Suprapubic skin (tissue), 4 donors: ENCODE results near the gene IL1RAPL2. TPM values are rescaled to one million over a fixed set of nuclear protein-coding genes. Genes with fewer than 3 reads are reported as not detected.

ENCODE experiments used
- DNase-seq, 2 donors: peaks; one replicate each; pipeline ENCODE4 v3.0.0-alpha.2; 2019; ENCODE audit warnings: low spot score in 2 of 2
- H3K27ac ChIP-seq: fragments of 200-600 bp; sonication (generic); one replicate; pipeline ENCODE4 v1.5.1; 2019
- H3K27me3 ChIP-seq: fragments of 200-600 bp; sonication (generic); one replicate; pipeline ENCODE4 v1.5.1; 2019
- H3K36me3 ChIP-seq: fragments of 200-600 bp; sonication (generic); one replicate; pipeline ENCODE4 v1.5.1; 2019
- H3K4me1 ChIP-seq: fragments of 200-600 bp; sonication (generic); one replicate; pipeline ENCODE4 v1.5.1; 2019
- H3K4me3 ChIP-seq: fragments of 200-600 bp; sonication (generic); one replicate; pipeline ENCODE4 v1.5.1; 2019; ENCODE audit warnings: mild to moderate bottlenecking
- H3K9me3 ChIP-seq: fragments of 200-600 bp; sonication (generic); one replicate; pipeline ENCODE4 v1.5.1; 2019
- EP300 ChIP-seq: sonication (generic); formaldehyde crosslinking; IDR thresholded peaks from one replicate; pipeline ENCODE4 v1.6.1; 2017; ENCODE audit warnings: antibody characterized with exemption
- POLR2A ChIP-seq, 2 donors: fragments of 450-650 bp; IDR thresholded peaks; one replicate each; pipeline ENCODE4 v1.6.1; 2017; ENCODE audit warnings: antibody characterized with exemption in 2 of 2, mild to moderate bottlenecking in 2 of 2, moderate library complexity in 2 of 2
- POLR2AphosphoS5 ChIP-seq, 3 donors: sonication (generic); formaldehyde crosslinking; IDR thresholded peaks; one replicate each; pipeline ENCODE4 v1.6.1; 2017; ENCODE audit warnings: antibody characterized with exemption in 3 of 3
- WGBS: methylation state at CpG from one replicate; pipeline ENCODE4 v1.1.5; 2018; 5-methylcytosine and 5-hydroxymethylcytosine counted together
- total RNA-seq, 4 donors: library from RNA; depleted of rRNA; stranded (reverse); fragments of >200 nt; gene quantifications; one replicate each; pipeline ENCODE4 v1.1.0, GENCODE V29; 2016
- TF ChIP-seq, protein P1 (sequence below), 2 donors: fragments of 200-600 bp in 1 of 2; fragments of 450-650 bp in 1 of 2; sonication (generic) in 1 of 2; IDR thresholded peaks; one replicate each; pipeline ENCODE4 v1.5.1; 2016 to 2019; ENCODE audit warnings: antibody characterized with exemption in 2 of 2, mild to moderate bottlenecking in 1 of 2, moderate library complexity in 1 of 2

IL1RAPL2 gene
- total RNA-seq, 4 donors from 2014 or later = 0.21 to 0.42 (median 0.25) TPM; not detected in 1

DNA sequence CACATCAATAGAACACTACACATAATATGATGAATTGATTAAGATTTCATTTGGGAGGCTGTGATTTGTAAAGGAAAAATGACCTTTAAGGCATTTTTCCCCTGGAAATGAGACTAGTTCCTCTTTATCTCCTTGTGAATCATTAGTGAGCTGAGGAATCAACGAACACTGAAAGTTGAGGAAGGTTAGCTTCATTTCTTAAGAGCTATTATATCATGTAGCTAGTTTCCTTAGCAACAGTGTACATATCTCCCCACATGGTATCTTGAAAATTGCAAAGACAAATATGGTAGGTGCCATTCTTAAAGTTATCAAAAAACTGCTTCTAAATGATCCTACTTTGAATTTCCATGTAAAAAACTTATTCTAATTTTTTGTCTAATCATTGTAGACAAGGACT is 1128.8 kb downstream of the IL1RAPL2 start:
- TF ChIP-seq EP300 (no peak), POLR2A (IDR thresholded peaks at IDR 0.05) (no peak), POLR2AphosphoS5 (IDR thresholded peaks at IDR 0.05) (no peak)
- TF ChIP-seq, protein P1, sequence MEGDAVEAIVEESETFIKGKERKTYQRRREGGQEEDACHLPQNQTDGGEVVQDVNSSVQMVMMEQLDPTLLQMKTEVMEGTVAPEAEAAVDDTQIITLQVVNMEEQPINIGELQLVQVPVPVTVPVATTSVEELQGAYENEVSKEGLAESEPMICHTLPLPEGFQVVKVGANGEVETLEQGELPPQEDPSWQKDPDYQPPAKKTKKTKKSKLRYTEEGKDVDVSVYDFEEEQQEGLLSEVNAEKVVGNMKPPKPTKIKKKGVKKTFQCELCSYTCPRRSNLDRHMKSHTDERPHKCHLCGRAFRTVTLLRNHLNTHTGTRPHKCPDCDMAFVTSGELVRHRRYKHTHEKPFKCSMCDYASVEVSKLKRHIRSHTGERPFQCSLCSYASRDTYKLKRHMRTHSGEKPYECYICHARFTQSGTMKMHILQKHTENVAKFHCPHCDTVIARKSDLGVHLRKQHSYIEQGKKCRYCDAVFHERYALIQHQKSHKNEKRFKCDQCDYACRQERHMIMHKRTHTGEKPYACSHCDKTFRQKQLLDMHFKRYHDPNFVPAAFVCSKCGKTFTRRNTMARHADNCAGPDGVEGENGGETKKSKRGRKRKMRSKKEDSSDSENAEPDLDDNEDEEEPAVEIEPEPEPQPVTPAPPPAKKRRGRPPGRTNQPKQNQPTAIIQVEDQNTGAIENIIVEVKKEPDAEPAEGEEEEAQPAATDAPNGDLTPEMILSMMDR (IDR thresholded peaks at IDR 0.05) = no peak
- DNase-seq = no peak
- H3K9me3 ChIP-seq = no peaks in the 10 kb centered on the region
- no peak overlapping the region for H3K4me3 ChIP-seq
- H3K4me1 ChIP-seq = no peaks in the 10 kb centered on the region
- H3K36me3 ChIP-seq = no peaks in the 10 kb centered on the region
- 50% methylated on average over 1 of the region's 1 CpG for WGBS
- no peak overlapping the region for H3K27ac ChIP-seq
- H3K27me3 ChIP-seq = no peaks in the 10 kb centered on the region

DNA sequence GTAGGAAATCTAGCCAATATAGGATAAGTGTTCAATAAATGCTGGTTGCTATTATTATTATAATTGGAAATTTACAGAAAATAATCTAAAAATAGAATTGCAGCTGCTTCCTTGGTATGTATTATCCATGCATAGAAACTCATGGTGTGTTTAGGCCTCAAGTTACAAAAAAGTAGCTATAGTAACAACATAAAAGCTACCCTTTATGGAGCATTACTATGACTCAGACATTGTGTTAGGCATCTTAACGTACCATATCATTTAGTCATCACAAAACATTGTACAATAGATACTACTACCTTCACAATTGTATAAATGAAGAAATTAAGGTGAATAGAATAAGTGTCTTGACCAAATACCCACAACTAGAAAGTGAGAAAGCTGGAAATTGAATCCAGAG is 1129.5 kb downstream of the IL1RAPL2 start:
- Histone ChIP-seq H3K9me3 (no peaks in the 10 kb centered on the region), H3K4me3 (no peak overlapping the region), H3K27me3 (no peaks in the 10 kb centered on the region), H3K4me1 (no peaks in the 10 kb centered on the region), H3K27ac (no peak overlapping the region), H3K36me3 (no peaks in the 10 kb centered on the region)
- DNase-seq = no peak
- TF ChIP-seq POLR2A (IDR thresholded peaks at IDR 0.05) = no peak
- no peak for TF ChIP-seq EP300
- WGBS = 46% methylated on average over 1 of the region's 1 CpG

DNA sequence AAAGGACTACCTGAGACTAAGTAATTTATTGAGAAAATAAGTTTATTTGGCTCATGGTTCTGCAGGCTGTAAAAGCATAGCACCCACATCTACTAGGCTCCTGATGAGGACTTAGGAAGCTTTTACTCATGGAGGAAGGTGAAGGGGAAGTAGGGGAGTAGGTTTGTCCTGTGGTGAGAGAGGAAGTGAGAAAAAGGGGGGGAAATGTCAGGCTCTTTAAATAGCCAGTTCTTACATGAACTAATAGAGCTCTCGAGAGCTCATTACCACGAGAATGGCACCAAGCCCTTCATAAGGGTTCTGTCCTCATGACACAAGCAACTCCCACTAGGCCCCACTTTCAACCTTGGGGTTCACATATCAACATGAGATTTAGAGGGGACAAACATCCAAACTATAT is 1130.9 kb downstream of the IL1RAPL2 start:
- Histone ChIP-seq H3K9me3 (no peaks in the 10 kb centered on the region), H3K4me1 (no peaks in the 10 kb centered on the region), H3K27ac (no peak overlapping the region), H3K27me3 (no peaks in the 10 kb centered on the region), H3K36me3 (no peaks in the 10 kb centered on the region), H3K4me3 (no peak overlapping the region)
- TF ChIP-seq POLR2A (IDR thresholded peaks at IDR 0.05) (no peak), EP300 (no peak), POLR2AphosphoS5 (IDR thresholded peaks at IDR 0.05) (no peak)
- TF ChIP-seq, protein P1 (IDR thresholded peaks at IDR 0.05) = no peak
- DNase-seq = no peak
- 87% methylated on average over 2 of the region's 2 CpGs for WGBS

DNA sequence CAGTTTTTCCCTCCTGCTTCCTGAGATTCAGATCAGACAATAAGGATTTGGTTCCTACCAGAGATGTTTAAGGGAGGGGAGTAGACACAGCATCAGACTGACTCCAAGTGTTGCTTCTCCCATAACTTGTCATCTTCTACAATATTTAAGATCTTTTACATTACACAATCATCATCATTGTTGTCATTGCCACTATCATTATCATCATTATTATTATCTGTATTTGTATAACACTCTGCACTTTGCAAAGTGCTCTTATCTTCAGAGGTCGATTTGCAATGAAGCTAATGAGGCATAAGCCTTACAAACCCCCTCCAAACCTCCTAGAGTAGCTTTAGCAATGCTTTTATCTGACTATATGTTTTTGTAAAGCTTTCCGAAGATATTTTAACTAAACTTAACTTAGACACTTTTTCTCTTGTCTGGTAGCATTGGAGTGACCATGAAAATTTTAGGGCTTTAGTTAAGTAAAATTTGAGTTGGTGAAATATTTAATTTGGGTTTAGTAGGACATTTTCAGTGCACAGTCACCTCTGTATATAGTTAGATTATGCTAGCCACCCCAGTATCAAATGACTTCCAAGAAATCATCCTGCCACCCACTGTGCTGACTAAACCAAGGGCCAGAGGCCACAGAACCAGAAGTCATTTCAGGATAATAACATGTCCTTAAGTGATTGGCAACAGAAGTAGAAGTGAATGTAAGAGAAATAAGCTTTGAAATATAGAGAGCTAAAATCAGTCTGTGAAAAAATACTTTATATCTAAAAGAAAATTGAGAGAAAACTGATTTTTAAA is 1132.2 kb downstream of the IL1RAPL2 start:
- DNase-seq = no peak
- Histone ChIP-seq H3K36me3 (no peaks in the 10 kb centered on the region), H3K4me3 (no peak overlapping the region), H3K27me3 (no peaks in the 10 kb centered on the region), H3K4me1 (no peaks in the 10 kb centered on the region), H3K27ac (no peak overlapping the region), H3K9me3 (no peaks in the 10 kb centered on the region)
- WGBS = 59% methylated on average over 2 of the region's 2 CpGs
- TF ChIP-seq, protein P1 (IDR thresholded peaks at IDR 0.05) = no peak
- TF ChIP-seq POLR2A (IDR thresholded peaks at IDR 0.05) (no peak), POLR2AphosphoS5 (IDR thresholded peaks at IDR 0.05) (no peak), EP300 (no peak)

DNA sequence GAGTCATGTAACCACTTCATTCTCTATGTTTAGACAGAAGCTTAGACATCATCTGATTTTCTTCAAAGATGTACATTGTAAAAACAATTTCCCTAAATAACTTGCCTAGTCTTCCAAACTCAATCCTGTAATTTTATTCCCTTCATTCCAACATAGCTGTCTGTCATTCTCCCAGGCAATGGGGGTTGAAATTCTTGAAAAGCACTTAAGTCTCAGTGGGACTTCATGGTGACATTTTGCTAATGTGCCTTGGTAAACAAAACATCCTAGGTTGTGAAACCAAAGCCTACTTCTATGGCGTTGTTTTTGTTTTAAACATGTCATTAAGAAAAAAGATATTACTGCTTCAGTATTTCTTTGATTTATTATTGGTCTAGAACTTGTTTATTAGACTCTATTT is 1134.3 kb downstream of the IL1RAPL2 start:
- no peaks in the 10 kb centered on the region for H3K4me1 ChIP-seq
- DNase-seq = no peak
- no peak overlapping the region for H3K4me3 ChIP-seq
- no peaks in the 10 kb centered on the region for H3K9me3 ChIP-seq
- no peak overlapping the region for H3K27ac ChIP-seq
- 54% methylated on average over 1 of the region's 1 CpG for WGBS
- H3K27me3 ChIP-seq = no peaks in the 10 kb centered on the region
- no peaks in the 10 kb centered on the region for H3K36me3 ChIP-seq
- TF ChIP-seq POLR2A (IDR thresholded peaks at IDR 0.05) (no peak), POLR2AphosphoS5 (IDR thresholded peaks at IDR 0.05) (no peak), EP300 (no peak)
- TF ChIP-seq, protein P1 (IDR thresholded peaks at IDR 0.05) = no peak
